Hepatocyte (in vitro differentiated cells): ENCODE measurements around the gene PPM1B.

Experiments
- CTCF ChIP-seq: fragments of 200-600 bp; sonication (generic); IDR thresholded peaks from 2 replicates; pipeline ENCODE4 v1.5.1; 2016; ENCODE audit warnings: antibody characterized with exemption, mild to moderate bottlenecking; ENCODE audit not compliant: poor library complexity
- EZH2 ChIP-seq: fragments of 200-600 bp; sonication (generic); IDR thresholded peaks from 2 replicates; pipeline ENCODE4 v1.6.1; 2016; ENCODE audit warnings: antibody characterized with exemption, mild to moderate bottlenecking, borderline replicate concordance

- TF ChIP-seq EZH2 (no peak), CTCF (no peak)
Observed at GRCh38 chr2:44242904-44243303, 74.2 kb downstream of the PPM1B start.
